ENCODE data around the gene LTK.
A peak's percentile ranks its signal among the peaks of the same experiment; 100 is the strongest.

Gene LTK

GRCh38 chr15:41513506-41514227 is at the start of gene LTK:
Gene LTK (minus strand): TSS chr15:41513827. CDS start chr15:41513709, 118 bp downstream.
- DNase-seq (ENCODE audit: low spot score) = peak; percentile 53
- no peak for TF ChIP-seq CTCF (IDR thresholded peaks at IDR 0.05; ENCODE audit: extremely low read depth, missing control alignments)

GRCh38 chr15:41562784-41563198 is 49.2 kb upstream of the LTK start:
- DNase-seq (ENCODE audit: low spot score) = no peak
- TF ChIP-seq CTCF (IDR thresholded peaks at IDR 0.05; ENCODE audit: extremely low read depth, missing control alignments) = no peak

GRCh38 chr15:41562244-41562643 is 48.6 kb upstream of the LTK start:
- no peak for TF ChIP-seq CTCF (IDR thresholded peaks at IDR 0.05; ENCODE audit: extremely low read depth, missing control alignments)
- DNase-seq (ENCODE audit: low spot score) = no peak

GRCh38 chr15:41561777-41562145 is 48.1 kb upstream of the LTK start:
- TF ChIP-seq CTCF (IDR thresholded peaks at IDR 0.05; ENCODE audit: extremely low read depth, missing control alignments) = no peak
- no peak for DNase-seq (ENCODE audit: low spot score)

- no peak for TF ChIP-seq CTCF (IDR thresholded peaks at IDR 0.05; ENCODE audit: extremely low read depth, missing control alignments)
- no peak for DNase-seq (ENCODE audit: low spot score)
Measured at GRCh38 chr15:41561104-41561776, 47.6 kb upstream of the LTK start.

GRCh38 chr15:41560572-41560874 is 46.9 kb upstream of the LTK start:
- no peak for TF ChIP-seq CTCF (IDR thresholded peaks at IDR 0.05; ENCODE audit: extremely low read depth, missing control alignments)
- no peak for DNase-seq (ENCODE audit: low spot score)

GRCh38 chr15:41559239-41559782 is 45.7 kb upstream of the LTK start:
- DNase-seq (ENCODE audit: low spot score) = peak; percentile 50
- no peak for TF ChIP-seq CTCF (IDR thresholded peaks at IDR 0.05; ENCODE audit: extremely low read depth, missing control alignments)

Data from GM20000 (cell line).